Cardiac muscle cell (in vitro differentiated cells and primary cell): ENCODE results near the gene OOSP4A. TPM values are rescaled to one million over a fixed set of nuclear protein-coding genes. Genes with fewer than 3 reads are reported as not detected.

Experiments used
- DNase-seq, 2 donors: peaks; one replicate each; pipeline versions ENCODE4 v3.0.0 to v3.0.0-alpha.2; 2010 to 2017; ENCODE audit warnings: low read depth in 1 of 2, low spot score in 1 of 2
- H3K27ac ChIP-seq: fragments of 200-600 bp; sonication (generic); 2 replicates; pipeline ENCODE4 v1.5.1; 2016
- H3K27me3 ChIP-seq: fragments of 200-600 bp; sonication (generic); 2 replicates; pipeline ENCODE4 v1.6.0; 2016; ENCODE audit warnings: control low read depth
- H3K36me3 ChIP-seq: fragments of 200-600 bp; sonication (generic); 2 replicates; pipeline ENCODE4 v1.5.1; 2016; ENCODE audit warnings: control low read depth
- H3K4me1 ChIP-seq: fragments of 200-600 bp; sonication (generic); 2 replicates; pipeline ENCODE4 v1.8.1; 2017; ENCODE audit warnings: low read depth, mild to moderate bottlenecking, mixed run types
- H3K4me3 ChIP-seq: fragments of 200-600 bp; sonication (generic); 2 replicates; pipeline ENCODE4 v1.5.1; 2016; ENCODE audit warnings: mild to moderate bottlenecking
- H3K9me3 ChIP-seq: fragments of 200-600 bp; sonication (generic); 2 replicates; pipeline ENCODE4 v1.5.1; 2017; ENCODE audit warnings: low read depth, mild to moderate bottlenecking, control low read depth
- polyA plus RNA-seq: library from polyadenylated mRNA; unstranded; fragments of >200 nt; fragmentation: Nextera tagmentation; extraction: Ambion mirVana; gene quantifications from 2 replicates; pipeline ENCODE4 v1.2.1, GENCODE V29; 2016
- total RNA-seq: library from RNA; depleted of rRNA; stranded (reverse); fragments of >200 nt; gene quantifications from 2 replicates; pipeline ENCODE4 v1.2.3, GENCODE V29; 2016
- TF ChIP-seq, protein P1 (sequence below): IDR thresholded peaks from 2 replicates; pipeline ENCODE4 v1.5.1; 2012; ENCODE audit warnings: low read depth, mild to moderate bottlenecking, low read length

Gene OOSP4A
- total and polyA plus RNA-seq, 2 experiments from 2014 or later = not detected

DNA sequence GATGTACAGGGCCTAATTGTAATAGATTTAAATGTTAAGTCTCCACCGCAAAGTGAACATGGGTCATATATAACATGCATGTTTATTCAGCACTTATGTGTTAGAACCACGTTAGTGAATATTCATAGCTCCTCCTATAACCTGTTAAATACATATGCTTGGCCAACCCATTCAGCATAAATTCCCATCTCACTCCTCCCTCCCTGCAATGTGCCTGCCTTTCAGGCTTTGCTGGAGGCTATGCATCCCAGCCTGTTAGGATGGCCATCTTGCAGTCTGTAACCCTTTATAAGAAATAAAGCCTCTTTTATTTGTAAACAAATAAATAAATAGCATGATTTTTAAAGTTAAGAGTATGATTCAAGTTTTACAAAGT, 1.7 kb upstream of the OOSP4A start:
- Histone ChIP-seq H3K27ac (peak overlapping the region; percentile 17), H3K9me3 (no peaks in the 10 kb centered on the region), H3K4me1 (peaks cover 33% of the 10 kb centered on the region), H3K4me3 (no peak overlapping the region), H3K36me3 (no peaks in the 10 kb centered on the region), H3K27me3 (no peaks in the 10 kb centered on the region)
- DNase-seq = no peak
- TF ChIP-seq, protein P1, sequence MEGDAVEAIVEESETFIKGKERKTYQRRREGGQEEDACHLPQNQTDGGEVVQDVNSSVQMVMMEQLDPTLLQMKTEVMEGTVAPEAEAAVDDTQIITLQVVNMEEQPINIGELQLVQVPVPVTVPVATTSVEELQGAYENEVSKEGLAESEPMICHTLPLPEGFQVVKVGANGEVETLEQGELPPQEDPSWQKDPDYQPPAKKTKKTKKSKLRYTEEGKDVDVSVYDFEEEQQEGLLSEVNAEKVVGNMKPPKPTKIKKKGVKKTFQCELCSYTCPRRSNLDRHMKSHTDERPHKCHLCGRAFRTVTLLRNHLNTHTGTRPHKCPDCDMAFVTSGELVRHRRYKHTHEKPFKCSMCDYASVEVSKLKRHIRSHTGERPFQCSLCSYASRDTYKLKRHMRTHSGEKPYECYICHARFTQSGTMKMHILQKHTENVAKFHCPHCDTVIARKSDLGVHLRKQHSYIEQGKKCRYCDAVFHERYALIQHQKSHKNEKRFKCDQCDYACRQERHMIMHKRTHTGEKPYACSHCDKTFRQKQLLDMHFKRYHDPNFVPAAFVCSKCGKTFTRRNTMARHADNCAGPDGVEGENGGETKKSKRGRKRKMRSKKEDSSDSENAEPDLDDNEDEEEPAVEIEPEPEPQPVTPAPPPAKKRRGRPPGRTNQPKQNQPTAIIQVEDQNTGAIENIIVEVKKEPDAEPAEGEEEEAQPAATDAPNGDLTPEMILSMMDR = no peak

- Histone ChIP-seq H3K4me1 (peaks cover 42% of the 10 kb centered on the region), H3K36me3 (no peaks in the 10 kb centered on the region), H3K9me3 (no peaks in the 10 kb centered on the region), H3K4me3 (no peak overlapping the region), H3K27ac (no peak overlapping the region), H3K27me3 (no peaks in the 10 kb centered on the region)
- DNase-seq = no peak
- TF ChIP-seq, protein P1 = no peak
Measured at GRCh38 chr11:59965424-59965823, 1.6 kb downstream of the OOSP4A start.

- DNase-seq = no peak
- Histone ChIP-seq H3K4me3 (no peak overlapping the region), H3K9me3 (no peaks in the 10 kb centered on the region), H3K36me3 (no peaks in the 10 kb centered on the region), H3K4me1 (peaks cover 39% of the 10 kb centered on the region), H3K27ac (no peak overlapping the region), H3K27me3 (no peaks in the 10 kb centered on the region)
- TF ChIP-seq, protein P1 = no peak
Measured at GRCh38 chr11:59966201-59966600, 2.4 kb downstream of the OOSP4A start.

DNA sequence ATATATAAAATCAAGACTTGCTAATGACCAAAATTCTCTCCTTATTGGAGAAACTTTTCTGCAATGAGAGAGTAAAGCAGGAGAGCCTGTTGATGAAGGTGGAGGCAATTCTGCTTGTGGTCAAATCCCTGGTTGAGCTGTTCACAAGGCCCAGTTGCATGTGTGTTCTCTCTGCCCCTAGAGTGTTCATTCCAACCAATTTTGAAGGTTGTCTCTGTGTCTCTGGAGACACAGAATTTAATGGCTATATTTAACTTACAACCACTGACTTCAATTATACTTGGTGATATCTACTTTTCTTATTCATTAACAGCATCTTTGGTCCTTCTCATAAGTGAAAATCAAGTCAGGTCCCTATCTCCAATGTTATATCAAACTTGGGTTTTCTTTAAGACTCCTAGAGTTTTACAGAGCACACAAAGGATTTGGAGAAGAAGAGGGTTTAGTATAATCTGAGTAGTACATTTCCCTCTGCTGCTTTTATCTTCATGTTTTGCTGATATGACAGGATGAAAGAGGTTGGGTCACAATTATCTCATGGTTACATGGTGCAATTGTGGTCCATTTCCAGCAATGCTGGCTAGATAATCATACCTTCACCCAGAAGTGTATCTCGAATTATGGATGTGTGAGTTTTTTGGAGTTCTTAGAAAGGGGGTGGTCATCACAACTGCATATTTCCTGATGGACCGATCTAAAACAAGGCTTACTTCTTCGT, 4.0 kb downstream of the OOSP4A start:
- no peaks in the 10 kb centered on the region for H3K36me3 ChIP-seq
- peaks cover 33% of the 10 kb centered on the region for H3K4me1 ChIP-seq
- H3K9me3 ChIP-seq = no peaks in the 10 kb centered on the region
- DNase-seq = no peak
- no peak overlapping the region for H3K27ac ChIP-seq
- TF ChIP-seq, protein P1 = no peak
- H3K4me3 ChIP-seq = no peak overlapping the region
- H3K27me3 ChIP-seq = no peaks in the 10 kb centered on the region

- peaks cover 29% of the 10 kb centered on the region for H3K4me1 ChIP-seq
- H3K27me3 ChIP-seq = no peaks in the 10 kb centered on the region
- H3K27ac ChIP-seq = no peak overlapping the region
- DNase-seq = no peak
- TF ChIP-seq, protein P1 = no peak
- H3K36me3 ChIP-seq = no peaks in the 10 kb centered on the region
- H3K4me3 ChIP-seq = no peak overlapping the region
- no peaks in the 10 kb centered on the region for H3K9me3 ChIP-seq
Measured at GRCh38 chr11:59968395-59968783, 4.6 kb downstream of the OOSP4A start.
